Measurements from ENCODE around the gene POLR2B.

Gene POLR2B

GRCh38 chr4:57064811-57065711 is 86.4 kb downstream of the POLR2B start:
- Histone ChIP-seq H3K9me3 (ENCODE audit: severe bottlenecking) (no peaks in the 10 kb centered on the region), H3K4me1 (ENCODE audit: insufficient read depth, poor library complexity, severe bottlenecking) (peaks cover 16% of the 10 kb centered on the region), H3K36me3 (ENCODE audit: low read depth) (peaks cover 43% of the 10 kb centered on the region), H3K27me3 (ENCODE audit: insufficient read depth, poor library complexity, severe bottlenecking) (no peaks in the 10 kb centered on the region), H3K4me3 (ENCODE audit: severe bottlenecking) (no peak overlapping the region), H3K27ac (ENCODE audit: poor library complexity, severe bottlenecking) (no peak overlapping the region)
- peak; percentile 52; the same call in 2 of the 3 replicates for ATAC-seq (ENCODE audit: low read depth)
- TF ChIP-seq CTCF (IDR thresholded peaks at IDR 0.05; ENCODE audit: poor library complexity, severe bottlenecking), result no peak
- DNase-seq (ENCODE audit: low spot score), result no peak

- Histone ChIP-seq H3K27ac (ENCODE audit: poor library complexity, severe bottlenecking) (no peak overlapping the region), H3K36me3 (ENCODE audit: low read depth) (peaks cover 44% of the 10 kb centered on the region), H3K4me1 (ENCODE audit: insufficient read depth, poor library complexity, severe bottlenecking) (peaks cover 23% of the 10 kb centered on the region), H3K9me3 (ENCODE audit: severe bottlenecking) (no peaks in the 10 kb centered on the region), H3K4me3 (ENCODE audit: severe bottlenecking) (no peak overlapping the region), H3K27me3 (ENCODE audit: insufficient read depth, poor library complexity, severe bottlenecking) (no peaks in the 10 kb centered on the region)
- ATAC-seq (ENCODE audit: low read depth) (no peak), DNase-seq (ENCODE audit: low spot score) (no peak)
- no peak for TF ChIP-seq CTCF (IDR thresholded peaks at IDR 0.05; ENCODE audit: poor library complexity, severe bottlenecking)
Measured at GRCh38 chr4:57065730-57066482, 87.2 kb downstream of the POLR2B start.

- Histone ChIP-seq H3K27ac (ENCODE audit: poor library complexity, severe bottlenecking) (no peak overlapping the region), H3K9me3 (ENCODE audit: severe bottlenecking) (no peaks in the 10 kb centered on the region), H3K4me1 (ENCODE audit: insufficient read depth, poor library complexity, severe bottlenecking) (peaks cover 34% of the 10 kb centered on the region), H3K36me3 (ENCODE audit: low read depth) (peaks cover 37% of the 10 kb centered on the region), H3K4me3 (ENCODE audit: severe bottlenecking) (no peak overlapping the region), H3K27me3 (ENCODE audit: insufficient read depth, poor library complexity, severe bottlenecking) (no peaks in the 10 kb centered on the region)
- no peak for TF ChIP-seq CTCF (IDR thresholded peaks at IDR 0.05; ENCODE audit: poor library complexity, severe bottlenecking)
- ATAC-seq (ENCODE audit: low read depth), result no peak
- DNase-seq (ENCODE audit: low spot score), result no peak
Measured at GRCh38 chr4:57068237-57068981, 89.7 kb downstream of the POLR2B start.

GRCh38 chr4:57070461-57070860 is 91.8 kb downstream of the POLR2B start:
- Histone ChIP-seq H3K36me3 (ENCODE audit: low read depth) (peaks cover 32% of the 10 kb centered on the region), H3K27me3 (ENCODE audit: insufficient read depth, poor library complexity, severe bottlenecking) (no peaks in the 10 kb centered on the region), H3K4me3 (ENCODE audit: severe bottlenecking) (no peak overlapping the region), H3K27ac (ENCODE audit: poor library complexity, severe bottlenecking) (peak overlapping the region; percentile 6), H3K4me1 (ENCODE audit: insufficient read depth, poor library complexity, severe bottlenecking) (peaks cover 32% of the 10 kb centered on the region), H3K9me3 (ENCODE audit: severe bottlenecking) (no peaks in the 10 kb centered on the region)
- no peak for TF ChIP-seq CTCF (IDR thresholded peaks at IDR 0.05; ENCODE audit: poor library complexity, severe bottlenecking)
- no peak; the same call in 2 of the 3 replicates for ATAC-seq (ENCODE audit: low read depth)
- no peak for DNase-seq (ENCODE audit: low spot score)
